AG04449 (cell line): ENCODE results near the gene NOD2.

ENCODE experiments used
- CTCF ChIA-PET: fragments of 350-600 bp; formaldehyde crosslinking; extraction: SDS; loops from one replicate; lab custom pipeline; 2021; ENCODE audit warnings: antibody characterized with exemption; lab: Yijun Ruan, JAX
- POLR2A ChIA-PET: fragments of 400-600, 350-600 bp; formaldehyde crosslinking; extraction: SDS; loops from one replicate; lab custom pipeline; 2020; ENCODE audit warnings: antibody characterized with exemption, inconsistent platforms; lab: Yijun Ruan, JAX
- DNase-seq: peaks from one replicate; pipeline ENCODE4 v3.0.0-alpha.2; 2010; ENCODE audit warnings: low read depth, low spot score
- H3K4me3 ChIP-seq: 2 replicates; pipeline ENCODE4 v1.5.1; 2011; ENCODE audit warnings: low read depth, mild to moderate bottlenecking, control low read depth, low read length
- CTCF ChIP-seq: IDR thresholded peaks from one replicate; pipeline ENCODE4 v1.5.1; 2011; ENCODE audit warnings: mild to moderate bottlenecking, moderate library complexity, low read length, control low read depth, inconsistent platforms; ENCODE audit not compliant: insufficient read depth; ENCODE audit errors: missing control alignments

NOD2 gene

DNA sequence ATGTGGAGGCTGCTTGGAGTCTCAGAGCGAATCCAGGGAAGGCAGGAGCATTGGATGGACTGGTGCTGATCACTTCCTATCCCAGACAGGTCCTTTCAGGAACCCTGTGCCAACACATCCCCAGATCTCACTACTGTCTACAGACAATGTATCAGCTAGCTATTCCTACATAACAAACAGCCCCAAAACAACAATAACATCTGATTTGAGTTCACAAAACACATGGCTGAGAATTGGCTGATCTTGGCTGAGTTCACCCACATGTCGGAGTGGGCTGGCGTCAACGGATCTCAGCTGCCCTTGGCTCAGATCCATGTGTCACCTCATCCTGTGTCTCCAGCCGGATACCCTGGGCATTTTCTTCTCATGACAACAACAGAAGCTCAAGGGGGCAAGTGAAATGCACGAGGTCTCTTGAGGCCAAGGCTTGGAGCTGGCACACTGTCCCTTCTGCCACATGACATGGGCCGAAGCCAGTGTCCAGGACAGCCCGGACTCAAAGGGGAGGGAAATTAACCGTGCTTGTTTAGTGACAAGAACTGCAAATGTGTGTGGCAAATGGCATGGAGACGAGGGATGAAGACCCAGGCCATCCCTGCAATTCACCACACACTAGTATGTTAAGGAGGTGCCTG lies 31.0 kb upstream of the NOD2 start:
- no peak for DNase-seq
- POLR2A ChIA-PET = no interaction called here
- H3K4me3 ChIP-seq = no peak overlapping the region
- CTCF ChIA-PET = interaction anchor here (1.7 to 13.5 kb wide), 5 partner anchors 15 to 302 kb away, joined by 5 to 160 read pairs (median 98); partner anchors contain the start of gene SNX20
- no peak for TF ChIP-seq CTCF

DNA sequence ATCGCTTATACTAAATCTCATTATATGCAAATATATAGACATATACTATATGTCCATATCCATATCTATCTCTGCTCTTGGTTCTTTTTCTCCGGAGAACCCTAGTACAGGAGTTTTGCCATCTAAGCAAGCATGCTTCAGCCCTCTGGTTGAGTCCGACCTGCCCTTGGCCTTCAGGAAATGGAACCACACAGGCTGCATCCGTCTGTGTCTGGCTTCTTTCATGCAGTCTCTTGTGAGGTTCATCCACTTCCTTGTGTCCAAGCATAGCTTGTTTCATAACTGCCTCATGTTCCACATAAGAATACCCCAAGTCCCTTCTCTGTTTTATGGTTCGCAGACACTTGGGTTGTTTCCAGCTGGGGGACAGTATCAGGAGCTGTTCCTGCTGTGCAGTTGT lies 29.1 kb upstream of the NOD2 start:
- ChIA-PET POLR2A (no interaction called here), CTCF (interaction anchor here (0.6 to 13.5 kb wide), 22 partner anchors 8 to 702 kb away, joined by 3 to 160 read pairs (median 8); partner anchors contain the start of genes BRD7, CNEP1R1 and SNX20)
- TF ChIP-seq CTCF = no peak
- no peak overlapping the region for H3K4me3 ChIP-seq
- DNase-seq = no peak

DNA sequence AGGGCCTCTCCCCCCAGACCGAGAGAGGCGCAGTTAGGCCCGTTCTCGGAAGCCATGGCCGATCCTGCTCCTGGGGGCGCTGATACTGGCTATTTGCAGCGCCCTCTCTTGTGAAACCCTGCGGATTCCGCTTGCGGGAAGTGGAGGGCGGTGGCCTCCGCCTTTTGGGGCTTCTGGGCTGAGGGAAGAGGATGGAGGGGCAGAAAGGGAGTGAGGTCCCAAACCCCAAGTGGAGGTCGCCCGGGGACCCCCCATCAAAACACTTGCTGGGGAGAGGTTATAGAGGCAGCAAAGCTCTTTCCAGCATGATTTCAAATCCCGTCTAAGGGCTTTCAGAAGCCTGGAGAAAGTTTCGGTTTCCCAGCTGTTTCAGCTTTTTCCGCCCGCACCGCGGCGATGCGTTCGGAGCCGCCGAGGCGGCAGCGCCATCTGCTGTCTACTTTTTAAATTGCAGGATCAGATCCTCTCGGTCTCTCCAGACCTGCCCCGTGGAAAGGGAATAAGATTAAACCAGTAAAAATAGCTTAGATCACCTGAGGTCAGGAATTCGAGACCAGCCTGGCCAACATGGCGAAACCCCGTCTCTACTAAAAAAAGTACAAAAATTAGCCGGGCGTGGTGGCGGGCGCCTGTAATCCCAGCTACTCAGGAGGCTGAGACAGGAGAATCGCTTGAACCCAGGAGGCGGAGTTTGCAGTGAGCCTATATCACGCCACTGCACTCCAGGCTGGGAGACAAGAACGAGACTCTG lies 28.1 kb upstream of the NOD2 start:
- CTCF ChIA-PET = interaction anchor here (0.6 to 13.5 kb wide), 73 partner anchors 12 to 703 kb away, joined by 3 to 160 read pairs (median 5); partner anchors contain the start of genes BRD7, CNEP1R1, CYLD and SNX20
- peak; percentile 69 for TF ChIP-seq CTCF
- POLR2A ChIA-PET = interaction anchor here (0.9 kb wide), 1 partner anchor 640 kb away, joined by 3 read pairs; the partner anchor contains the start of gene CNEP1R1
- peak overlapping the region; percentile 58 for H3K4me3 ChIP-seq
- DNase-seq = no peak

GRCh38 chr16:50666658-50667496 lies 26.5 kb upstream of the NOD2 start:
- POLR2A ChIA-PET = no interaction called here
- no peak overlapping the region for H3K4me3 ChIP-seq
- CTCF ChIA-PET = interaction anchor here (0.9 to 13.5 kb wide), 23 partner anchors 7 to 642 kb away, joined by 3 to 160 read pairs (median 10); partner anchors contain the start of genes BRD7, CNEP1R1 and SNX20
- TF ChIP-seq CTCF = no peak
- no peak for DNase-seq

GRCh38 chr16:50667497-50668367 lies 25.7 kb upstream of the NOD2 start:
- no peak for TF ChIP-seq CTCF
- ChIA-PET CTCF (interaction anchor here (0.9 to 13.5 kb wide), 16 partner anchors 8 to 642 kb away, joined by 3 to 160 read pairs (median 11); partner anchors contain the start of genes BRD7, CNEP1R1 and SNX20), POLR2A (no interaction called here)
- DNase-seq = no peak
- H3K4me3 ChIP-seq = no peak overlapping the region
